ENCODE results near the gene JAZF1.

DNA sequence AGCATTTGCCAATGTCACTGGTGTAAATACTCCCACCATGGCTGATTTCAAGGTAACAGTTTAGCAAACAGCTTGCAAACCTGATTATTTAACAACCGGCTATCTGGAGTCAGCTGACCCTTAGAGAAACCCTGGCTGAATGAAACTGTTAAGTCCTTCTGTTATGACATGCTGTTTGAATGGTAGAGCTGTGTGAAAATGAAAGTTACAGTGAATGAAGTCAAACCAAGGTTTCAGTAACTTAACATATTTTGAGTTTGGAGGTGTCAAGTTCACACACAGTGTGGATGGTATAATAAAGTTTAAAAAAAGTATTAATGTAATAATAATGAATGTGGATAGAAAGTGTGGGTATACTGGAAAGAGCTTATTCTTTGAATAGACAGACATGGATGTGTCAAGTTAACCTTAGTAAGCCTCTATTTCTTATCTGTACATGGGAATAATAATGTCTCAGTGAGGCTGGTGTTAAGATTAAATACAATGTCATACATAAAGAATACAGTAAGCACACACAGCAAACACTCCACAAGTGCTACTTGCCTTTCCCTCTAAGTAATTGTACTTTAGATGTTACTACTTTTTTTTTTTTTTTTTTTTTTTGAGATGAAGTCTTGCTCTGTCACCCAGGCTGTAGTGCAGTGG is 290.3 kb downstream of the JAZF1 start:
- TF ChIP-seq, protein P1, sequence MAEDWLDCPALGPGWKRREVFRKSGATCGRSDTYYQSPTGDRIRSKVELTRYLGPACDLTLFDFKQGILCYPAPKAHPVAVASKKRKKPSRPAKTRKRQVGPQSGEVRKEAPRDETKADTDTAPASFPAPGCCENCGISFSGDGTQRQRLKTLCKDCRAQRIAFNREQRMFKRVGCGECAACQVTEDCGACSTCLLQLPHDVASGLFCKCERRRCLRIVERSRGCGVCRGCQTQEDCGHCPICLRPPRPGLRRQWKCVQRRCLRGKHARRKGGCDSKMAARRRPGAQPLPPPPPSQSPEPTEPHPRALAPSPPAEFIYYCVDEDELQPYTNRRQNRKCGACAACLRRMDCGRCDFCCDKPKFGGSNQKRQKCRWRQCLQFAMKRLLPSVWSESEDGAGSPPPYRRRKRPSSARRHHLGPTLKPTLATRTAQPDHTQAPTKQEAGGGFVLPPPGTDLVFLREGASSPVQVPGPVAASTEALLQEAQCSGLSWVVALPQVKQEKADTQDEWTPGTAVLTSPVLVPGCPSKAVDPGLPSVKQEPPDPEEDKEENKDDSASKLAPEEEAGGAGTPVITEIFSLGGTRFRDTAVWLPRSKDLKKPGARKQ (CRISPR knock-in tag; IDR thresholded peaks at IDR 0.05) = no peak
- TF ChIP-seq, protein P2, sequence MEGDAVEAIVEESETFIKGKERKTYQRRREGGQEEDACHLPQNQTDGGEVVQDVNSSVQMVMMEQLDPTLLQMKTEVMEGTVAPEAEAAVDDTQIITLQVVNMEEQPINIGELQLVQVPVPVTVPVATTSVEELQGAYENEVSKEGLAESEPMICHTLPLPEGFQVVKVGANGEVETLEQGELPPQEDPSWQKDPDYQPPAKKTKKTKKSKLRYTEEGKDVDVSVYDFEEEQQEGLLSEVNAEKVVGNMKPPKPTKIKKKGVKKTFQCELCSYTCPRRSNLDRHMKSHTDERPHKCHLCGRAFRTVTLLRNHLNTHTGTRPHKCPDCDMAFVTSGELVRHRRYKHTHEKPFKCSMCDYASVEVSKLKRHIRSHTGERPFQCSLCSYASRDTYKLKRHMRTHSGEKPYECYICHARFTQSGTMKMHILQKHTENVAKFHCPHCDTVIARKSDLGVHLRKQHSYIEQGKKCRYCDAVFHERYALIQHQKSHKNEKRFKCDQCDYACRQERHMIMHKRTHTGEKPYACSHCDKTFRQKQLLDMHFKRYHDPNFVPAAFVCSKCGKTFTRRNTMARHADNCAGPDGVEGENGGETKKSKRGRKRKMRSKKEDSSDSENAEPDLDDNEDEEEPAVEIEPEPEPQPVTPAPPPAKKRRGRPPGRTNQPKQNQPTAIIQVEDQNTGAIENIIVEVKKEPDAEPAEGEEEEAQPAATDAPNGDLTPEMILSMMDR (IDR thresholded peaks at IDR 0.05 in 2 of 3, conservative IDR thresholded peaks at IDR 0.05 in 1 of 3; ENCODE audit: insufficient read depth in 2 of 3, low read depth in 1 of 3, low read length in 3 of 3) = no peak

All from K562 (cell line).